HG03442 (cell line): ENCODE data around the gene SPTAN1.

Experiments used
- ATAC-seq: cut with Tn5 transposase; IDR thresholded peaks from one replicate; pipeline ENCODE4 v1.9.1; 2021; ENCODE audit warnings: mild to moderate bottlenecking, moderate library complexity; ENCODE audit not compliant: unreplicated experiment

The SPTAN1 gene

GRCh38 chr9:128595471-128595870 lies 43.1 kb downstream of the SPTAN1 start:
- ATAC-seq: no peak

- ATAC-seq: no peak
These were observed 47.7 kb downstream of the SPTAN1 start for GRCh38 chr9:128600099-128600498.

DNA sequence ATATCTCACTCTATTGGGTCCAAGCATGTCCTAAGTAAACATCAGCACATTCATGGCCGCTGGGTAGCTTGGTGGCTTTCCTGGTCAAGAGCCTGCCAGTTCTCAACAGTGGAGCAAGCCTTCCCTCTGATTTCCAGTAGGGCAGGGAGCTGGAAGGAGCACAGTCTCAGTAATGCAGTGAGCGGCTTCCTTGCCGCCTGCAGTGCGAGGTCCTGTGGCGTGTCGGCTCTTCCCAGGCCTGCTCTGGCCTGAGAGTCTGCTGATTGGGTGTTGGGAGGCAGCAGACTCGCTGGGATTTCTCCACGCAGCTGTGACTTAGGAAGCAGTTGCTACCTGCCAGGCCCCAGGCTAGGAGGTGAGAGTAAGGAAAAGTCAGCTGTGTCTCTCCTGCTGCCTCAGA lies 51.3 kb downstream of the SPTAN1 start:
- ATAC-seq: no peak

DNA sequence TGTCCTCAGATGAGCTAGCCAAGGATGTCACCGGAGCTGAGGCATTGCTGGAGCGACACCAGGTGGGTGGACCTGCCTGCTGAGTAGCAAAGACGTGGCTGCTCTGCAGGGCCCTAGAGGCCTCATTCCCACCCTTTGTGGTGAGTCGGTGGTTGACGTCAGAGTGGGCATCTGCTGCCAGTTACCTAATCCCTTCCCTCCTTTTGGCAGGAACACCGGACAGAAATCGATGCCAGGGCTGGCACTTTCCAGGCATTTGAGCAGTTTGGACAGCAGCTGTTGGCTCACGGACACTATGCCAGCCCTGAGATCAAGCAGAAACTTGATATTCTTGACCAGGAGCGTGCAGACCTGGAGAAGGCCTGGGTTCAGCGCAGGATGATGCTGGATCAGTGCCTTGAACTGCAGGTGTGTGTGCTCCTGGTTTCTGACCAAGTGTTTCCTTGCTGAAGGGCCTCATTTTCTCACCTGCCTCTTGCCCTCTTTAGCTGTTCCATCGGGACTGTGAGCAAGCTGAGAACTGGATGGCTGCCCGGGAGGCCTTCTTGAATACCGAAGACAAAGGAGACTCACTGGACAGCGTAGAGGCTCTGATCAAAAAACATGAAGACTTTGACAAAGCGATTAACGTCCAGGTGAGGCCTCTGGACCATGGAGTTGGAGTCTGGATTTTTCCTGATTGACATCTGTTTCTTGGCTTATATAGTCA lies 55.4 kb downstream of the SPTAN1 start:
- no peak for ATAC-seq

- no peak for ATAC-seq
These were observed 58.5 kb downstream of the SPTAN1 start for GRCh38 chr9:128610897-128611296.

DNA sequence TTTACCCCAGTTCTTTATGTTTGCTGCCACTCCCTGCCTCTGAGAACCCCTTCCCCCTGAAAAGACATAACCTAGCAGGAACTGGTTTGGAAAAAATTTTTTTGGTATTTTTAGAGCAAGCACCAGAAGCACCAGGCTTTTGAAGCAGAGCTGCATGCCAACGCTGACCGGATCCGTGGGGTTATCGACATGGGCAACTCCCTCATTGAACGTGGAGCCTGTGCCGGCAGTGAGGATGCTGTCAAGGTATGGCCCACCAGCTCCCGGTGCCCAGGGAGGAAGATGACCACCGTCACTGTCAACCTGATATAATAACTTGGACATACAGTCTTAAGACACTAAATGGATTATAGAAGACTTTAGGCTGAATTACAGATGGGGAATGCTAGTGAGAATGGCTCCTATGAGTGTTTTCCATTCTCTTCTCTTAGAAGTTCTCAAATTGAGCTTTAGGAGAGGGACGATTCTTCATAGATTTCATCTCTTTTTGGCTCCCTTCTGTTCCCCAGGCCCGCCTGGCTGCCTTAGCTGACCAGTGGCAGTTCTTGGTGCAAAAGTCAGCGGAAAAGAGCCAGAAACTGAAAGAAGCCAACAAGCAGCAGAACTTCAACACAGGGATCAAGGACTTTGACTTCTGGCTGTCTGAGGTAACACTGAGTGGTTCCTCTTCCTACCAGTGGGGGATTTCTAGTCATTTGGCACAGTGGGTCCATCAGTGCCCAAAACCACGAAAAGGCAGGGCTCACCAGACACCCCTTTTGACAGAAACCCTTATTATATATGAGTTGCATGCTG lies 59.4 kb downstream of the SPTAN1 start:
- no peak for ATAC-seq

DNA sequence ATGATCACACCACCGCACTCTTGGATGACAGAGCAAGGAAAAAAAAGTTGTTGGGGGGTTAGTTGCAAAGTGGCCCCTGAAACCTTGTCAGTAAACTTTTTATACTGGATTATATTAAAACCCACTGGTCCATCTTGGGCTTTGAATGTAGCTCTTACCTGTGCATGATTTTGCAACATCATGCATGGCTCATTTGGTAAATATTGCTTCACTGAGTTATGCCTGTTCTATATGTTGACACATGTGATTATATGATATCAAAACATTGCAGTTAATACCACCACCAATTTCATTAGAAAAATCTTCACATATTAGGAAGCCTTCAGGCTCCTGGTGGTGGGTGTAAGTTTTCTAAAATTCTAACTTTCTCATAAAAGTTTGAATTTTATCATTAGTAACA lies 62.3 kb downstream of the SPTAN1 start:
- no peak for ATAC-seq

- no peak for ATAC-seq
These were observed 63.2 kb downstream of the SPTAN1 start for GRCh38 chr9:128615571-128615970.

GRCh38 chr9:128617943-128618342 lies 65.6 kb downstream of the SPTAN1 start:
- no peak for ATAC-seq

- no peak for ATAC-seq
These were observed 66.7 kb downstream of the SPTAN1 start for GRCh38 chr9:128619127-128619526.

DNA sequence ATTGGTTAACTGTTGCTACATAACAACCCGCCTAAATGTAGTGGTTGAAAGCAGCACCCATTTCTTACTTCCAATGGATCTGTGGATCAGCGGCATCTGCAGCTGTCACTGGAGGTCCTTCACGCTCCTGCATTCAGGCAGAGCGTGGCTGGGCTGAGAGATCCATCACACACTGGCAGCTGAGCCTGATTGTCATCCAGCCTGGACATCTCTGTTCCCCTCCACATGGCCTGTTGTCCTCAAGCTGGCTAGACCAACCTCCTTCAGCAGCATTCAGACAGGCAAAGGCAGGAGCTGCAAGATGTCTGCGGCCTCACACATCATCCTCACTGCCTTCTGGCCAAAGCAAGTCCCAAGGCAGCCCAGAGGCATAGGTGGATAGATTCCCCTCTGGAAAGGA lies 67.4 kb downstream of the SPTAN1 start:
- ATAC-seq: no peak

- ATAC-seq: no peak
These were observed 69.5 kb downstream of the SPTAN1 start for GRCh38 chr9:128621730-128622455.

- no peak for ATAC-seq
These were observed 72.2 kb downstream of the SPTAN1 start for GRCh38 chr9:128624566-128624965.

- ATAC-seq: no peak
These were observed 73.2 kb downstream of the SPTAN1 start for GRCh38 chr9:128625391-128626146.

GRCh38 chr9:128626181-128626580 lies 73.8 kb downstream of the SPTAN1 start:
- ATAC-seq: no peak

DNA sequence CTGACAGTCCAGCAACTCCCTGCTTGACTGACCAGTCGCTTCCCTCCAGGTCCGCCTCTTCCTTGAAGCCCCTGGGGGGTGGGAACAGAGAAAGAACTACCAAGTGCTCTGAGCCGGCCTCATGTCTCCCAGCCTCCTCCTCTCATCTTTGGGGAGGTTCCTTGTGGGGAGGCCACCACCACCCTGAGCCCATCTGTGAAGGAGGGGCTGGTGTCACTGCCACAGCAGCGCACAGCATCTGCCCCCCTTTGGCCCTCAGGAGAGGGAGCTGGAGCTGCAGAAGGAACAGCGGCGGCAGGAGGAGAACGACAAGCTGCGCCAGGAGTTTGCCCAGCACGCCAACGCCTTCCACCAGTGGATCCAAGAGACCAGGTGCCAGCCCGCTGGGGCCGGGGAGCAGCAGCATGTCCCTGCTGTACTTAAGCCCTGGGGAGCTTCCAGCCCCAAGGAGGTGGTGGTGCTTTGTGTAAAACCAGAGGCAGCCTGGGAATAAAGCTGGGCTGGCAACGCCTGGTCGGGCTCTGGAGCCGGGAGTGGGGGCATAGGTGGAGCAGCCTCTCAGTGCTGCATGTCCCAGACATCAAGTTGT lies 74.8 kb downstream of the SPTAN1 start:
- ATAC-seq: no peak

DNA sequence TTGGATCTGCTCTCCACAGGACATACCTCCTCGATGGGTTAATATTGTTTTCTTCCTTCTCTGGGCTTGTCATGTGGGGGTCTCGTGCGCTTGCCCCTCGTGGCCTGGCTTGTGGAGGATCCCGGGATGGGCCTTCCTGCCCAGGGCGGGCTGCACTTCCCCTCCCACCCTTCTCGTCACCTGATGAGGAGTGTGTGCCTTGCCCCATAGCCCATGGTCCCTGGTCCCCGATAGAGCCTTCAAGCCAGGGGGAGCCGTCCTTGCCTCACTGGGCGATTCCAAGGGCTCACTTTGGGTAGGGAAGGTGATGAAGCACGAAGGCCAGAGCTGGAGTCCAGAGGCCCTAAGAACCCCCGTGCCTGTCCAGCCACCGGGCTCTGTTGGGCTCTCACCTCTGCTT lies 75.5 kb downstream of the SPTAN1 start:
- no peak for ATAC-seq

DNA sequence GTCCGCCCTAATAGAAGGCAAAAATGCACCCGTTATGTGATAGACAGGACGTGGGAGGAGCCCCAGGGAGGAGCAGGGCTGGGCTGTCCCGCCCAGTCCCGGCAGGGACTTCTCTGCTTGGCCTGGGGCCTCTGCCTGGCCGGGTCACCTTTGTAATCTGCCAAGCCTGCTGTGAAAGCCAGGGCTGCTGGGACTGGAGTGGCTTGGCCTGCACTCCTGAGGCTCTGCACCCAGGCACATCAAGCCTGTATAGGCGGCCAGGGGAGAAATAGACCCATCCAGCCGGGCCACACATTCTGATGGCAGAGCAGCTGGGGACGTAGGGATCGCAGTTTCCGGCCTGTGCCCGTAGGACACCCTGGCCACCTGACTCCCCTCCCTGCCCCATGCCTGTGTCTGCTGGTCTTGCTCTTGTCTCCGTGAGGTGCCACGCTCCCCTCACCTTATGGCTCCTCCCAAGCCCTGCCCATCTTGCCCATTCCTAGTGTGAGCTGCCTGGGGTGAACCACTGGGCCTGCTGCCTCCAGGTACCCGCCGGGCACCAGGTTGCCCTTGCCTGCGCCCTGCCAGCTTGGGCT lies 76.2 kb downstream of the SPTAN1 start:
- no peak for ATAC-seq

- ATAC-seq: no peak
These were observed 76.7 kb downstream of the SPTAN1 start for GRCh38 chr9:128629136-128629535.

DNA sequence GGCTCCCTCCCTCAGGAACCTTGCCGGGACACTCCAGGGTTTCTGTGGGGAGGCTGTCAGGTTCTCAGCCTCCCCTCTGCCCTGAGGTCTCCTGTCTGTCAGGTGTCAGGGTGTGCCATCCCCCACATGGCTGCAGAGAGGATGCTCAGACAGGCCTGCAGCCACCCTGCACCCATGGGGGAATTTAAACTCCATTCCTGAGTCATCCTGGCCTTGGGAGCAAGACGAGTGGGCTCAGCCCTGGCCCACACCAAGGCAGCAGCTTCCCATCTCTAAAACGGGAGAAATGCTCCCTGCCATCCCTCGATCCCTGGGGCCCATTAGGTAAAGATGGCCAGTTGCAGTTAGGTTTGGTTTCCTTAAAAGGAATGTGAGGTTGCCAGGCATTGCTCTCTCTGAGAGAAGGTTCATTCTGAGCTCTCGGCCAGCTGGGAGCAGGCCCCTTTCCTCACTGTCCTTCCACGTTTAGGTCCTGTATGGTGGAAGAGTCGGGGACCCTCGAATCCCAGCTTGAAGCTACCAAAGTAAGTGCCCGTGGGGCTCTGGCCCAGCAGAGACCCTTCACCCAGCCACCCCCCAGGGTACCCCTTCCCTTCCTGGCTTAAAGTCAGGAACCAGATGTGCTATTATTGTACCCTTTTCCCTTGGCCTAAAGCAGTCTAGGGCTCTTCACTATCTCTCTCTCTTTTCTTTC lies 77.6 kb downstream of the SPTAN1 start:
- no peak for ATAC-seq
